Measurements from ENCODE around the gene OGFOD1. TPM values are rescaled to one million over a fixed set of nuclear protein-coding genes. Genes with fewer than 3 reads are reported as not detected.

Gene OGFOD1
- total RNA-seq, 2 donors from 2014 or later, result 15.9 to 16.5 TPM

GRCh38 chr16:56513972-56514371, 62.6 kb downstream of the OGFOD1 start:
- peak; percentile 43 to 67 for DNase-seq
- peak; percentile 94 for ATAC-seq
- intact Hi-C loops (cut with DNase I, micrococcal nuclease), result loop anchor here in 1 of 2 donors (5.0 kb wide), 1 partner anchor 178 kb away; no protein-coding TSS in a partner anchor

- DNase-seq, result no peak
- intact Hi-C loops (cut with DNase I, micrococcal nuclease), result loop anchor here in 1 of 2 donors (5.0 kb wide), 2 partner anchors 87 to 177 kb away; no protein-coding TSS in a partner anchor
- no peak for ATAC-seq
Observed at GRCh38 chr16:56514845-56515244, 63.5 kb downstream of the OGFOD1 start.

GRCh38 chr16:56515665-56516064, 64.3 kb downstream of the OGFOD1 start:
- ATAC-seq (no peak), DNase-seq (no peak)
- intact Hi-C loops (cut with DNase I, micrococcal nuclease), result loop anchor here in 1 of 2 donors (5.0 kb wide), 1 partner anchor 87 kb away; no protein-coding TSS in a partner anchor

GRCh38 chr16:56517206-56517605, 65.9 kb downstream of the OGFOD1 start:
- intact Hi-C loops (cut with DNase I, micrococcal nuclease), result loop anchor here in 1 of 2 donors (5.0 kb wide), 1 partner anchor 85 kb away; no protein-coding TSS in a partner anchor
- ATAC-seq, result no peak
- no peak for DNase-seq

- intact Hi-C loops (cut with DNase I, micrococcal nuclease), result loop anchor here in 1 of 2 donors (5.0 kb wide), 1 partner anchor 84 kb away; no protein-coding TSS in a partner anchor
- ATAC-seq (no peak), DNase-seq (no peak)
Observed at GRCh38 chr16:56518425-56518824, 67.1 kb downstream of the OGFOD1 start.

- ATAC-seq (peak; percentile 96), DNase-seq (peak; percentile 89 to 95)
- intact Hi-C loops (cut with DNase I, micrococcal nuclease), result loop anchor here in 1 of 2 donors (5.0 kb wide), 1 partner anchor 83 kb away; no protein-coding TSS in a partner anchor
Observed at GRCh38 chr16:56519459-56520250, 68.3 kb downstream of the OGFOD1 start, which contains the start of gene BBS2. BBS2 (minus strand) TSS chr16:56520024; CDS start chr16:56519862, 162 bp downstream.

GRCh38 chr16:56520251-56520577, 68.9 kb downstream of the OGFOD1 start:
- intact Hi-C loops (cut with DNase I, micrococcal nuclease), result no loop called here
- ATAC-seq (no peak), DNase-seq (no peak)

- intact Hi-C loops (cut with DNase I, micrococcal nuclease), result no loop called here
- DNase-seq, result no peak
- no peak for ATAC-seq
Observed at GRCh38 chr16:56525236-56525635, 73.9 kb downstream of the OGFOD1 start.

Other genes with a start within 250 kb of the OGFOD1 start
- gene AMFR, start 26.0 kb upstream of the OGFOD1 start, total RNA-seq, result 100 to 1,000 TPM in 1 of 2 donors, 10 to 100 TPM in 1; 87.2 to 111 TPM
- gene NUDT21, start 222 bp upstream of the OGFOD1 start, total RNA-seq, result 10 to 100 TPM; 68.5 to 77.9 TPM
- gene BBS2, start 68.5 kb downstream of the OGFOD1 start, total RNA-seq, result 10 to 100 TPM; 34.2 to 36.2 TPM
- not detected for gene MT4, start 113.5 kb downstream of the OGFOD1 start, total RNA-seq
- 1 to 10 TPM; 1.5 to 1.8 TPM for gene MT3, start 138.0 kb downstream of the OGFOD1 start, total RNA-seq
- 100 to 1,000 TPM in 1 of 2 donors, 10 to 100 TPM in 1; 78.4 to 287 TPM for gene MT2A, start 157.0 kb downstream of the OGFOD1 start, total RNA-seq
- gene MT1E, start 174.2 kb downstream of the OGFOD1 start, total RNA-seq, result 100 to 1,000 TPM in 1 of 2 donors, 10 to 100 TPM in 1; 64.7 to 240 TPM
- 10 to 100 TPM in 1 of 2 donors, 1 to 10 TPM in 1; 5.1 to 60.6 TPM for gene MT1M, start 181.1 kb downstream of the OGFOD1 start, total RNA-seq
- gene MT1A, start 187.1 kb downstream of the OGFOD1 start, total RNA-seq, result 1 to 10 TPM; 4.7 to 5.1 TPM
- not detected for gene MT1B, start 200.3 kb downstream of the OGFOD1 start, total RNA-seq
- 10 to 100 TPM in 1 of 2 donors, 1 to 10 TPM in 1; 9.0 to 71.2 TPM for gene MT1F, start 206.4 kb downstream of the OGFOD1 start, total RNA-seq
- 100 to 1,000 TPM in 1 of 2 donors, 10 to 100 TPM in 1; 22.4 to 484 TPM for gene MT1G, start 216.5 kb downstream of the OGFOD1 start, total RNA-seq
- gene MT1H, start 218.3 kb downstream of the OGFOD1 start, total RNA-seq, result 10 to 100 TPM in 1 of 2 donors, 1 to 10 TPM in 1; 3.3 to 80.9 TPM
- gene MT1X, start 230.9 kb downstream of the OGFOD1 start, total RNA-seq, result 10 to 100 TPM; 29.5 to 63.4 TPM

Data from left colon (tissue), 2 donors.